Cardiac muscle cell (in vitro differentiated cells and primary cell): ENCODE measurements around the gene MYOM3. TPM values are rescaled to one million over a fixed set of nuclear protein-coding genes. Genes with fewer than 3 reads are reported as not detected.

Source experiments
- DNase-seq, 2 donors: peaks; one replicate each; pipeline versions ENCODE4 v3.0.0 to v3.0.0-alpha.2; 2010 to 2017; ENCODE audit warnings: low read depth in 1 of 2, low spot score in 1 of 2
- H3K27ac ChIP-seq: fragments of 200-600 bp; sonication (generic); 2 replicates; pipeline ENCODE4 v1.5.1; 2016
- H3K27me3 ChIP-seq: fragments of 200-600 bp; sonication (generic); 2 replicates; pipeline ENCODE4 v1.6.0; 2016; ENCODE audit warnings: control low read depth
- H3K36me3 ChIP-seq: fragments of 200-600 bp; sonication (generic); 2 replicates; pipeline ENCODE4 v1.5.1; 2016; ENCODE audit warnings: control low read depth
- H3K4me1 ChIP-seq: fragments of 200-600 bp; sonication (generic); 2 replicates; pipeline ENCODE4 v1.8.1; 2017; ENCODE audit warnings: low read depth, mild to moderate bottlenecking, mixed run types
- H3K4me3 ChIP-seq: fragments of 200-600 bp; sonication (generic); 2 replicates; pipeline ENCODE4 v1.5.1; 2016; ENCODE audit warnings: mild to moderate bottlenecking
- H3K9me3 ChIP-seq: fragments of 200-600 bp; sonication (generic); 2 replicates; pipeline ENCODE4 v1.5.1; 2017; ENCODE audit warnings: low read depth, mild to moderate bottlenecking, control low read depth
- polyA plus RNA-seq: library from polyadenylated mRNA; unstranded; fragments of >200 nt; fragmentation: Nextera tagmentation; extraction: Ambion mirVana; gene quantifications from 2 replicates; pipeline ENCODE4 v1.2.1, GENCODE V29; 2016
- total RNA-seq: library from RNA; depleted of rRNA; stranded (reverse); fragments of >200 nt; gene quantifications from 2 replicates; pipeline ENCODE4 v1.2.3, GENCODE V29; 2016
- TF ChIP-seq, protein P1 (sequence below): IDR thresholded peaks from 2 replicates; pipeline ENCODE4 v1.5.1; 2012; ENCODE audit warnings: low read depth, mild to moderate bottlenecking, low read length

Gene MYOM3
- total and polyA plus RNA-seq, 2 experiments from 2014 or later, result 0.71 TPM; not detected in 1

DNA sequence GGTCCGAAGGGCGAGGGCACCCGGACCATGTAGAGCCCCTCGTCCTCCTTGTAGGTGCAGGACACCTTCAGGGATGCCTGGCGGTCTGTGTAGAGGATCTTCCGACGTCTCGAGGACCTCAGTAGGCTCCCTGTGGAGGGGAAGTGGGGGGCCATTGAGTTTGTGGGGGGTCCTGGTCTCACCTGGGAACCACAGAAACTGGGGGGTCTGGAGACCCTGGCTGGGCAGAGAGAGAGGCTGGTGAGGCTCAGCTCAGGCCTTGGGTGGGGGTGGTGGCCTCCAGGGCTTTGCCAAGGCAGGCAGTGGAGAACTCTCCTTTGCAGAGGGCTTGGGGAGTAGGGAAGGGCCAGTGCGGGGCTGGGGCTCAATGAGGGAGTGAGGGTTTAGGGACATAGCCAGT lies 19.0 kb downstream of the MYOM3 start:
- H3K27me3 ChIP-seq, result no peaks in the 10 kb centered on the region
- no peak overlapping the region for H3K27ac ChIP-seq
- H3K9me3 ChIP-seq, result no peaks in the 10 kb centered on the region
- TF ChIP-seq, protein P1, sequence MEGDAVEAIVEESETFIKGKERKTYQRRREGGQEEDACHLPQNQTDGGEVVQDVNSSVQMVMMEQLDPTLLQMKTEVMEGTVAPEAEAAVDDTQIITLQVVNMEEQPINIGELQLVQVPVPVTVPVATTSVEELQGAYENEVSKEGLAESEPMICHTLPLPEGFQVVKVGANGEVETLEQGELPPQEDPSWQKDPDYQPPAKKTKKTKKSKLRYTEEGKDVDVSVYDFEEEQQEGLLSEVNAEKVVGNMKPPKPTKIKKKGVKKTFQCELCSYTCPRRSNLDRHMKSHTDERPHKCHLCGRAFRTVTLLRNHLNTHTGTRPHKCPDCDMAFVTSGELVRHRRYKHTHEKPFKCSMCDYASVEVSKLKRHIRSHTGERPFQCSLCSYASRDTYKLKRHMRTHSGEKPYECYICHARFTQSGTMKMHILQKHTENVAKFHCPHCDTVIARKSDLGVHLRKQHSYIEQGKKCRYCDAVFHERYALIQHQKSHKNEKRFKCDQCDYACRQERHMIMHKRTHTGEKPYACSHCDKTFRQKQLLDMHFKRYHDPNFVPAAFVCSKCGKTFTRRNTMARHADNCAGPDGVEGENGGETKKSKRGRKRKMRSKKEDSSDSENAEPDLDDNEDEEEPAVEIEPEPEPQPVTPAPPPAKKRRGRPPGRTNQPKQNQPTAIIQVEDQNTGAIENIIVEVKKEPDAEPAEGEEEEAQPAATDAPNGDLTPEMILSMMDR, result no peak
- peaks cover 23% of the 10 kb centered on the region for H3K4me1 ChIP-seq
- H3K4me3 ChIP-seq, result no peak overlapping the region
- no peaks in the 10 kb centered on the region for H3K36me3 ChIP-seq
- no peak for DNase-seq

GRCh38 chr1:24091971-24092482 lies 19.9 kb downstream of the MYOM3 start:
- H3K9me3 ChIP-seq, result no peaks in the 10 kb centered on the region
- no peak overlapping the region for H3K4me3 ChIP-seq
- H3K4me1 ChIP-seq, result peaks cover 23% of the 10 kb centered on the region
- H3K36me3 ChIP-seq, result no peaks in the 10 kb centered on the region
- no peaks in the 10 kb centered on the region for H3K27me3 ChIP-seq
- TF ChIP-seq, protein P1, result no peak
- H3K27ac ChIP-seq, result no peak overlapping the region
- no peak for DNase-seq

DNA sequence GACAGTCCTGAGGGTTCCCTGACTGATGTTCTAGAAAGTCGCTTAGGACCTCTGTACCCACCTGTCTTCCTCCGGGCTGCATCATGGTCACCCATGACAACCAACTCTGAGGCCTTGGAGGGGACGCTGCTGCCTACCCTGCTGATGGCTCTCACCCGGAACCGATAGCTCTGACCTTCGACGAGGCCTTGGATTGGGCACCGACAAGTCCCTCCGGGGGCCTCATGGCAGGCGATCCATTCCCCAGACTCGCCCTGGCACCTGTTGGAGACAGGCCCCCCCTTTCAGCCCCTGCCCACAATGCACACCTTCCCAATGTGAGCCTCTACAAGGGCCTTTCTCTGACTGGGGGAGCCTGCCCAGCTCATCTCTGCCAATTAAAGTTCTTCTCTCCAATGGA lies 21.2 kb downstream of the MYOM3 start:
- Histone ChIP-seq H3K27ac (no peak overlapping the region), H3K27me3 (no peaks in the 10 kb centered on the region), H3K4me1 (peaks cover 11% of the 10 kb centered on the region), H3K4me3 (no peak overlapping the region), H3K36me3 (no peaks in the 10 kb centered on the region), H3K9me3 (no peaks in the 10 kb centered on the region)
- DNase-seq, result no peak
- TF ChIP-seq, protein P1, result no peak

DNA sequence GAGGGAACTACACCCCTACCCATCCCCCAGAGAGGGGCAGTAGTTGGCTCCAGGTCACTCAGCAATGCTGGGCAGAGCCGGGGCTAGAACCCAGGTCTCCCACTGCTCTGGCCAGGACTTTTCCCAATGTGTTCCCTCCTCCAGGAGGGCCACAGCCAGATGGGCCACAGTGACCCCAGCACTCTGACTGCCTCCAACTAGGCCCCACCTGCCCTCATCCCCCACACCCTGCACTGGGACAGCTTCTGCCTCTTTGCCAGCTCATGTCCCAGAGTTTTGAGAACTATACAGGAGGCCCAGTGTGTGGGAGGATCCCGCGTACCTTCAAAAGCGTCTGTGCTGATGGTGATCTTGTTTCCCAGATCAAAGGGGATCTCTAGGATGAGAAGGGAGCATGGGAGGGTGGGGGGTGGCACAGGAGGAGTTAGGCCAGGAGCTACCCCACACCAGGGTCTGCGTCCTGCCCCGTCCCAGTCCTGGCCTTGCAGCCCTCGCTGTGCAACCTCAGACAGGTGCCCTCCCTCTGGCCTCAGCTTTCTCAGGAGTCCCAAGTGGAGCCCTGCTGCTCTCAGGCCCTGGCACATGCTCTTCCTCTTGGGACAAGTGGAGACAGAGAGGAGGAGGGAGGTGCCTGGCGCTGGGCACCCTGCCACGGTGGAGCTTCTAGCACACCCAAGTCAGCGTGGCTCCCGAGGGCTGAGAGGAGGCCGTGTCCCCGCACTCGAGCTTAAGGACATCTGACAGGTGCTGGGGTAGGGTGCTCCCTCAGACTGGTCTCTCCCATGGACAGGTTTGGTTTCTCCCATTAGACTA lies 22.0 kb downstream of the MYOM3 start:
- H3K4me3 ChIP-seq, result no peak overlapping the region
- peaks cover 3% of the 10 kb centered on the region for H3K4me1 ChIP-seq
- H3K27me3 ChIP-seq, result no peaks in the 10 kb centered on the region
- no peak for DNase-seq
- TF ChIP-seq, protein P1, result no peak
- H3K9me3 ChIP-seq, result no peaks in the 10 kb centered on the region
- H3K27ac ChIP-seq, result no peak overlapping the region
- no peaks in the 10 kb centered on the region for H3K36me3 ChIP-seq

DNA sequence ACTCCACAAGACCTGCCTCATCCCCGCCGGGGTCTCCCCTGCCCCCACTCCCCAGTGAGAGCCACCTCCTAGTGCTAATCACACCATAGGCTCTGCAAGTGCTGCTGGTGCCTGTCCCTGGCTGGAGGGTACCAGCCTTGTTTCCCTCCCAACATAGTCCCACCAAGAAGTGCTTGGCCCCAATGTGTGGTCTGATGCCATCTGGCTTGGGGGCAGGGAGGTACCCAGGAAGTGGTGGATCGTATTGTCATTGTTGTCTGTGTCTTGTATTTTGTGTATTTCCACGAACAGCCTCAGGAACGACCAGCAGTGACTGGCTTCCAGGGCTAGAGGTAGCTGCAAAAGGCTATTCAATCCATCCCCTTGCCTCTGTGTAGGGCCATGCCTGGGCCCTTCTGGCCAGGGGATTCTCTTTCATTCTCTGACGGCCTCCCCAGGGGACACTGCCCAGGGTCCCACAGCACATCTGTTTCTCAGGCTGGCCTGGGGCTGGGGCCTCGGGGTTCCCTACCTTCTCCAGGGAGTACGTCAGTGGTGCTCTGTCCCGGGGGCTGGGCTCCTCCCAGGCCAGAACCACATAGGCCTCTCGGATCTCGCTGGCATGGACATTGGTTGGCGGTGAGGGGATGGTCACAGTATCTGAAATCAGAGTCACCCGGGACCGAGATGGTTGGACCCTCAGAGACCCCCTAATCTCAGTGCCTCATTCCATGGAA lies 22.8 kb downstream of the MYOM3 start:
- no peak for DNase-seq
- Histone ChIP-seq H3K27ac (no peak overlapping the region), H3K36me3 (no peaks in the 10 kb centered on the region), H3K9me3 (no peaks in the 10 kb centered on the region), H3K4me1 (no peaks in the 10 kb centered on the region), H3K4me3 (no peak overlapping the region), H3K27me3 (no peaks in the 10 kb centered on the region)
- TF ChIP-seq, protein P1, result no peak
